ENCODE results near the gene PDE6D. TPM values are rescaled to one million over a fixed set of nuclear protein-coding genes. Genes with fewer than 3 reads are reported as not detected.

Gene PDE6D
- total and polyA plus RNA-seq, 2 of the 13 experiments (the other 11 are each of a cell fraction or from before 2014, with no cell fraction given), result 14.1 to 23.2 TPM

DNA sequence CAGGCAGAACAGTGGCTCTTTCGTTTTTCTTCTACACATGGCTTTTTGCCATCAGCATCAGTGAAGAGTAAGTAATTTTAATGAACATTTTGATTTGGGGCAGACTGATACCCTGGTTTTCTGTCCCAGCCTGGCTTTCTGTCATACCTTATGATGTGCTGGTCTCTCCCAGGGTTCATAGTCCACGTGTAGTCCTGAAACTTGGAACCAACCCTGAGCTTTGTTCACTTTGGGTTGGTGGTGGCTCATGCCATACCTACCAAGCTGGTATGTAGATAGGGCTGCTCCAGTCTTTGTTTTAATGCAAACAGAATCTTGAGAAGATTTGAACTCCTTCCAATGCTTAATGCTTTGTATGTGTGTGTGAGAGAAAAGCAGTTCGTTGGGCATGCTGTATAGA, 10.0 kb upstream of the PDE6D start:
- Histone ChIP-seq H3K4me3 (replicated peaks in 1 of 3; ENCODE audit: insufficient read depth in 1 of 3, low read depth in 2 of 3, low read length in 3 of 3) (no peak overlapping the region), H4K20me1 (ENCODE audit: insufficient read depth, low read length) (0 out of 2 replicates have a peak, but pooled peaks cover 1% of the 10 kb centered on the region), H3K27ac (ENCODE audit: extremely low read length, insufficient read depth, low read length) (no peak overlapping the region), H3K4me1 (ENCODE audit: insufficient read depth, low read length) (peaks cover 40% of the 10 kb centered on the region), H3K79me2 (ENCODE audit: insufficient read depth, low read length) (peaks cover 53% of the 10 kb centered on the region), H3K36me3 (replicated peaks in 1 of 2; ENCODE audit: control insufficient read depth in 1 of 2, insufficient read depth in 2 of 2, low read length in 2 of 2) (peaks cover 9 to 53% of the 10 kb centered on the region in 2 experiments), H3K9me3 (ENCODE audit: low read length) (no peaks in the 10 kb centered on the region), H2AFZ (ENCODE audit: low read length) (no peak overlapping the region), H3K9ac (ENCODE audit: insufficient read depth, low read depth, low read length) (no peak overlapping the region), H3K27me3 (ENCODE audit: control insufficient read depth in 1 of 2, insufficient read depth in 2 of 2, low read length in 2 of 2) (no peaks in the 10 kb centered on the region; a peak in 1 of 5 replicates), H3K4me2 (ENCODE audit: low read depth, low read length) (no peak overlapping the region)
- in situ Hi-C loops (cut with HindIII; ENCODE audit: extremely low pct_ligation_motif_present, low pct_unique_long_range_greater_than_20kb) (no loop called here), intact Hi-C loops (cut with micrococcal nuclease; ENCODE audit: unreplicated experiment) (no loop called here)
- 78% methylated on average over 3 of the region's 3 CpGs for WGBS (ENCODE audit: low lambda C conversion rate)
- FAIRE-seq (no peak), ATAC-seq (no peak), DNase-seq (ENCODE audit: low spot score) (peak; percentile 35)
- CTCF ChIA-PET (ENCODE audit: low intra/inter-chr PET ratio, low total read pairs), result no interaction called here
- BruUV-seq (replicated peaks), result no TSS peak
- POLR2A ChIA-PET, result no interaction called here
- TF ChIP-seq, protein P1, sequence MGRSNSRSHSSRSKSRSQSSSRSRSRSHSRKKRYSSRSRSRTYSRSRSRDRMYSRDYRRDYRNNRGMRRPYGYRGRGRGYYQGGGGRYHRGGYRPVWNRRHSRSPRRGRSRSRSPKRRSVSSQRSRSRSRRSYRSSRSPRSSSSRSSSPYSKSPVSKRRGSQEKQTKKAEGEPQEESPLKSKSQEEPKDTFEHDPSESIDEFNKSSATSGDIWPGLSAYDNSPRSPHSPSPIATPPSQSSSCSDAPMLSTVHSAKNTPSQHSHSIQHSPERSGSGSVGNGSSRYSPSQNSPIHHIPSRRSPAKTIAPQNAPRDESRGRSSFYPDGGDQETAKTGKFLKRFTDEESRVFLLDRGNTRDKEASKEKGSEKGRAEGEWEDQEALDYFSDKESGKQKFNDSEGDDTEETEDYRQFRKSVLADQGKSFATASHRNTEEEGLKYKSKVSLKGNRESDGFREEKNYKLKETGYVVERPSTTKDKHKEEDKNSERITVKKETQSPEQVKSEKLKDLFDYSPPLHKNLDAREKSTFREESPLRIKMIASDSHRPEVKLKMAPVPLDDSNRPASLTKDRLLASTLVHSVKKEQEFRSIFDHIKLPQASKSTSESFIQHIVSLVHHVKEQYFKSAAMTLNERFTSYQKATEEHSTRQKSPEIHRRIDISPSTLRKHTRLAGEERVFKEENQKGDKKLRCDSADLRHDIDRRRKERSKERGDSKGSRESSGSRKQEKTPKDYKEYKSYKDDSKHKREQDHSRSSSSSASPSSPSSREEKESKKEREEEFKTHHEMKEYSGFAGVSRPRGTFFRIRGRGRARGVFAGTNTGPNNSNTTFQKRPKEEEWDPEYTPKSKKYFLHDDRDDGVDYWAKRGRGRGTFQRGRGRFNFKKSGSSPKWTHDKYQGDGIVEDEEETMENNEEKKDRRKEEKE (IDR thresholded peaks at IDR 0.05), result no peak
- TF ChIP-seq, protein P2, sequence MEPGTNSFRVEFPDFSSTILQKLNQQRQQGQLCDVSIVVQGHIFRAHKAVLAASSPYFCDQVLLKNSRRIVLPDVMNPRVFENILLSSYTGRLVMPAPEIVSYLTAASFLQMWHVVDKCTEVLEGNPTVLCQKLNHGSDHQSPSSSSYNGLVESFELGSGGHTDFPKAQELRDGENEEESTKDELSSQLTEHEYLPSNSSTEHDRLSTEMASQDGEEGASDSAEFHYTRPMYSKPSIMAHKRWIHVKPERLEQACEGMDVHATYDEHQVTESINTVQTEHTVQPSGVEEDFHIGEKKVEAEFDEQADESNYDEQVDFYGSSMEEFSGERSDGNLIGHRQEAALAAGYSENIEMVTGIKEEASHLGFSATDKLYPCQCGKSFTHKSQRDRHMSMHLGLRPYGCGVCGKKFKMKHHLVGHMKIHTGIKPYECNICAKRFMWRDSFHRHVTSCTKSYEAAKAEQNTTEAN (CRISPR knock-in tag; conservative IDR thresholded peaks at IDR 0.05), result no peak
- TF ChIP-seq ZFP36 (IDR thresholded peaks at IDR 0.05; ENCODE audit: borderline replicate concordance, low read depth, low read length, partially characterized antibody) (no peak), ZNF350 (CRISPR knock-in tag; IDR thresholded peaks at IDR 0.05; ENCODE audit: borderline replicate concordance, low read depth) (no peak), ZNF567 (CRISPR knock-in tag; IDR thresholded peaks at IDR 0.05; ENCODE audit: borderline replicate concordance) (no peak), NPAS2 (CRISPR knock-in tag; IDR thresholded peaks at IDR 0.05; ENCODE audit: borderline replicate concordance) (no peak), ZNF792 (CRISPR knock-in tag; IDR thresholded peaks at IDR 0.05) (no peak), ZNF605 (CRISPR knock-in tag; IDR thresholded peaks at IDR 0.05) (no peak), ZNF644 (CRISPR knock-in tag; IDR thresholded peaks at IDR 0.05; ENCODE audit: low read depth) (peak; percentile 68; the same call in 1 of the 2 replicates), RXRB (CRISPR knock-in tag; IDR thresholded peaks at IDR 0.05; ENCODE audit: borderline replicate concordance) (no peak), HNF4G (IDR thresholded peaks at IDR 0.05; ENCODE audit: borderline replicate concordance, low read depth, low read length) (0 out of 2 replicates have a peak, but pooled peaks have one; percentile 25), HNF4G (CRISPR knock-in tag; IDR thresholded peaks at IDR 0.05; ENCODE audit: borderline replicate concordance, low read depth) (no peak), HNF4A (CRISPR knock-in tag; IDR thresholded peaks at IDR 0.05) (peak; percentile 41), ATF7-NPFF (CRISPR knock-in tag; IDR thresholded peaks at IDR 0.05; ENCODE audit: low read depth) (no peak), KLF11 (CRISPR knock-in tag; IDR thresholded peaks at IDR 0.05) (no peak), CHD4 (IDR thresholded peaks at IDR 0.05; ENCODE audit: borderline replicate concordance, low read length) (no peak), PITX1 (CRISPR knock-in tag; IDR thresholded peaks at IDR 0.05) (no peak)
- TF ChIP-seq, protein P3, sequence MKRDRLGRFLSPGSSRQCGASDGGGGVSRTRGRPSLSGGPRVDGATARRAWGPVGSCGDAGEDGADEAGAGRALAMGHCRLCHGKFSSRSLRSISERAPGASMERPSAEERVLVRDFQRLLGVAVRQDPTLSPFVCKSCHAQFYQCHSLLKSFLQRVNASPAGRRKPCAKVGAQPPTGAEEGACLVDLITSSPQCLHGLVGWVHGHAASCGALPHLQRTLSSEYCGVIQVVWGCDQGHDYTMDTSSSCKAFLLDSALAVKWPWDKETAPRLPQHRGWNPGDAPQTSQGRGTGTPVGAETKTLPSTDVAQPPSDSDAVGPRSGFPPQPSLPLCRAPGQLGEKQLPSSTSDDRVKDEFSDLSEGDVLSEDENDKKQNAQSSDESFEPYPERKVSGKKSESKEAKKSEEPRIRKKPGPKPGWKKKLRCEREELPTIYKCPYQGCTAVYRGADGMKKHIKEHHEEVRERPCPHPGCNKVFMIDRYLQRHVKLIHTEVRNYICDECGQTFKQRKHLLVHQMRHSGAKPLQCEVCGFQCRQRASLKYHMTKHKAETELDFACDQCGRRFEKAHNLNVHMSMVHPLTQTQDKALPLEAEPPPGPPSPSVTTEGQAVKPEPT (CRISPR knock-in tag; IDR thresholded peaks at IDR 0.05; ENCODE audit: low read depth), result no peak
